Endodermal cell (in vitro differentiated cells): ENCODE results near the gene GSG1L. TPM values are rescaled to one million over a fixed set of nuclear protein-coding genes. Genes with fewer than 3 reads are reported as not detected.
A peak's percentile ranks its signal among the peaks of the same experiment; 100 is the strongest.

Experiments used
- DNase-seq: peaks from one replicate; pipeline ENCODE4 v3.0.0-alpha.2; 2017
- H3K27ac ChIP-seq: 2 replicates; pipeline ENCODE4 v1.5.1; 2013; ENCODE audit warnings: mild to moderate bottlenecking, low read depth, low read length, moderate library complexity
- H3K27me3 ChIP-seq: 2 replicates; pipeline ENCODE4 v1.6.1; 2013; ENCODE audit warnings: mild to moderate bottlenecking, low read length, moderate library complexity; ENCODE audit not compliant: insufficient read depth, control insufficient read depth, poor library complexity, severe bottlenecking
- H3K36me3 ChIP-seq: 2 replicates; pipeline ENCODE4 v1.7.0; 2013; ENCODE audit warnings: mild to moderate bottlenecking, low read length, moderate library complexity; ENCODE audit not compliant: control insufficient read depth, insufficient read depth
- H3K4me1 ChIP-seq: one replicate; pipeline ENCODE4 v1.7.0; 2013; ENCODE audit warnings: low read length; ENCODE audit not compliant: control insufficient read depth, insufficient read depth
- H3K4me3 ChIP-seq: 2 replicates; pipeline ENCODE4 v1.5.1; 2013; ENCODE audit warnings: mild to moderate bottlenecking, low read length, moderate library complexity
- H3K9ac ChIP-seq: 2 replicates; pipeline ENCODE4 v1.6.1; 2013; ENCODE audit warnings: mild to moderate bottlenecking, low read length, moderate library complexity; ENCODE audit not compliant: poor library complexity, severe bottlenecking; ENCODE audit errors: extremely low read depth
- H3K9me3 ChIP-seq: 2 replicates; pipeline ENCODE4 v1.6.1; 2013; ENCODE audit warnings: mild to moderate bottlenecking, low read length, moderate library complexity; ENCODE audit not compliant: control insufficient read depth
- H3K27ac Mint-ChIP-seq: 2 replicates; pipeline ENCODE4 v1.8.0; 2020; ENCODE audit warnings: mixed read lengths
- H3K27me3 Mint-ChIP-seq: 2 replicates; pipeline ENCODE4 v1.8.0; 2021; ENCODE audit warnings: mild to moderate bottlenecking, mixed read lengths; ENCODE audit not compliant: insufficient read depth
- H3K36me3 Mint-ChIP-seq: 2 replicates; pipeline ENCODE4 v1.8.0; 2020; ENCODE audit warnings: low read depth, mixed read lengths
- H3K4me1 Mint-ChIP-seq: 2 replicates; pipeline ENCODE4 v1.8.0; 2020; ENCODE audit warnings: mixed read lengths
- H3K4me3 Mint-ChIP-seq: 2 replicates; pipeline ENCODE4 v1.8.0; 2020; ENCODE audit warnings: mild to moderate bottlenecking, moderate library complexity, mixed read lengths
- H3K9me3 Mint-ChIP-seq: 2 replicates; pipeline ENCODE4 v1.8.0; 2020; ENCODE audit warnings: mild to moderate bottlenecking, mixed read lengths
- WGBS, 2 experiments: methylation state at CpG; one replicate each; pipeline versions ENCODE4 v1.1.5 to v1.1.7; 2013; ENCODE audit warnings: missing lambda C conversion rate in 2 of 2, mixed read lengths in 1 of 2; ENCODE audit not compliant: insufficient coverage in 1 of 2, insufficient read length in 1 of 2; 5-methylcytosine and 5-hydroxymethylcytosine counted together
- total RNA-seq, 2 donors: library from RNA; stranded (reverse); fragmentation: NEBNext Ultra II Directional in 1 of 2; extraction: Animal tissue kit (Norgen Biotek cat#: 25700) in 1 of 2; gene quantifications; 2 replicates in 1 of 2; 3 replicates in 1 of 2; pipeline ENCODE4 v1.2.1, GENCODE V29; 2021
- TF ChIP-seq, protein P1 (sequence below): fragments of 200-600 bp; sonication (generic); conservative IDR thresholded peaks from 2 replicates; pipeline ENCODE4 v1.5.0; 2021; ENCODE audit warnings: antibody characterized with exemption, mild to moderate bottlenecking

Gene GSG1L
- total RNA-seq, 2 donors from 2014 or later: 0.24 TPM; not detected in 1

DNA sequence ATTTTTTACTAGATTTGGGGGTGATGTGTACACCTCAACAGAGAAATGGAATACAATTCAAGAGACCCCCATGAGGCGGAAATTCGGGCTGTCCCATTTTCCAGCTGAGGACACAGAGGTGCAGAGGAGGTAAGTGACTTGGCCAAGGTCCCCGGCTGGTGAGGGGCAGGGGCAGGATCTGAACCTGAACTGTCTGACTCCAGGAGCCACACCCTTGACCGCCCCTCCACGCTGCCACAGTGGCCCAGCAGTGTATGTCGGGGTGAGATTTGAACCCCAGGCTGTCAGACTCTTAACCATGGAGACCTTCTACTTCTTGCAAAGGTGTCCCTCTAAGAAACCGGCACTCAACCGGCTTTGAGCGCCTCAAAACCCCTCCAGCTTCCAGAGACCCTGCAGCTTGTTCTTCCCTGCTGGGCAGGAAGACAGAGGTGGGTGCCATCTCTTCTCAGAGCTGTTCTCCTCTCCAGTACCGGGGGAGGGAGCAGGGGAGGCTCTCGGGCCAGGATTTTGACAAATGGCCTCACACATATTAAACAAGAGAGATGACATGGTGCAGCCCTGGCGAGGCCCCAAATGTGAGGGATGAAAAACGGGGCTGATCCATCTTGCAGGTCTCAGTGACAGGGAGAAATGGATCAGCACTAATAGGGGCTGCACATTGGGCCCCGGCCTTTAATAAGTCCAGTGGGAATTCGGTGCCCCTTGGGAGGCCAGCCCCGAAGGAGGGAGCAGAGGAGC lies 222.3 kb downstream of the GSG1L start:
- Mint-ChIP-seq H3K4me3 (no peak overlapping the region), H3K36me3 (no peaks in the 10 kb centered on the region), H3K27ac (no peak overlapping the region), H3K9me3 (no peaks in the 10 kb centered on the region), H3K27me3 (peaks cover 6% of the 10 kb centered on the region), H3K4me1 (peaks cover 3% of the 10 kb centered on the region)
- H3K4me3 ChIP-seq: no peak overlapping the region
- no peaks in the 10 kb centered on the region for H3K36me3 ChIP-seq
- H3K27me3 ChIP-seq: peaks cover under 1% of the 10 kb centered on the region
- DNase-seq: peak; percentile 36
- no peak overlapping the region for H3K27ac ChIP-seq
- TF ChIP-seq, protein P1, sequence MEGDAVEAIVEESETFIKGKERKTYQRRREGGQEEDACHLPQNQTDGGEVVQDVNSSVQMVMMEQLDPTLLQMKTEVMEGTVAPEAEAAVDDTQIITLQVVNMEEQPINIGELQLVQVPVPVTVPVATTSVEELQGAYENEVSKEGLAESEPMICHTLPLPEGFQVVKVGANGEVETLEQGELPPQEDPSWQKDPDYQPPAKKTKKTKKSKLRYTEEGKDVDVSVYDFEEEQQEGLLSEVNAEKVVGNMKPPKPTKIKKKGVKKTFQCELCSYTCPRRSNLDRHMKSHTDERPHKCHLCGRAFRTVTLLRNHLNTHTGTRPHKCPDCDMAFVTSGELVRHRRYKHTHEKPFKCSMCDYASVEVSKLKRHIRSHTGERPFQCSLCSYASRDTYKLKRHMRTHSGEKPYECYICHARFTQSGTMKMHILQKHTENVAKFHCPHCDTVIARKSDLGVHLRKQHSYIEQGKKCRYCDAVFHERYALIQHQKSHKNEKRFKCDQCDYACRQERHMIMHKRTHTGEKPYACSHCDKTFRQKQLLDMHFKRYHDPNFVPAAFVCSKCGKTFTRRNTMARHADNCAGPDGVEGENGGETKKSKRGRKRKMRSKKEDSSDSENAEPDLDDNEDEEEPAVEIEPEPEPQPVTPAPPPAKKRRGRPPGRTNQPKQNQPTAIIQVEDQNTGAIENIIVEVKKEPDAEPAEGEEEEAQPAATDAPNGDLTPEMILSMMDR: no peak
- H3K9ac ChIP-seq: no peak overlapping the region
- whole genome bisulfite sequencing, 2 experiments: 89 to 94% methylated on average over 11 to 16 of the region's 16 CpGs
- no peaks in the 10 kb centered on the region for H3K9me3 ChIP-seq
- no peaks in the 10 kb centered on the region for H3K4me1 ChIP-seq

DNA sequence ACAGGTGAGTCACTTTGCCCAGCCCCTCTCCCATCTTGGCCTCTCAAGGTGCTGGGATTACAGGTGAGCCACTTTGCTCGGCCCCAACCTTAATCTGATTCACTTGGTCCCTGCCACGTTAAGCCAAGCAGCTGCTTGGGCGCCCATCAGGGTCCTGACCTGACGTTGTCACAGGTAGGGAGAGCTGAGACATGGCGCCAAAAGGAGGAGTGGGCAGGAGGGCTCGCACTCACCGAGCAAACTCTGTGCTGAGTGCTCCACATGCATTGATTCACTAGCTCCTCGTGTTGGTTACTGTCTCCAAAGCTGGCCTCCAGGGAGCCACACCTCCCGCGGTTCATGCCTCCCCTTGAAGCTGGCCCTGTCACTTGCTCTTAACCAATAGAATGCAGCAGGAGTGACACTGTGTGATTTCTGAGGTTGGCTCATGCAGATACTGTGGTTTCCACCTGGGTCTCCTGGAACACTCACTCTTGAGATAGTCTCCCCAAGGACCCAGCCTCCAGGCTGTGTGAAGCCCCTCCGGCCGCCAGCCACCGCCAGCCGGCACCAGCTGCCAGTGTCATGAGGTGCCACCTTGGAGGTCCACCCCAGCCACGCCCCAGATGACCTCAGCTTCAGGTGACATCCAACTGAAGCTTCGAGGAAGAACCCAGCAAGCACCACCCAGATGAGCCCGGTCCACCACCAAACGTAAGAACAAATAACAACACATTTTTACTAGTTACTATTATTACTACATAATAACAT lies 223.0 kb downstream of the GSG1L start:
- TF ChIP-seq, protein P1: no peak
- peak; percentile 31 for DNase-seq
- H3K36me3 Mint-ChIP-seq: no peaks in the 10 kb centered on the region
- H3K4me3 Mint-ChIP-seq: no peak overlapping the region
- no peaks in the 10 kb centered on the region for H3K4me1 ChIP-seq
- no peaks in the 10 kb centered on the region for H3K9me3 ChIP-seq
- H3K36me3 ChIP-seq: no peaks in the 10 kb centered on the region
- no peak overlapping the region for H3K27ac Mint-ChIP-seq
- H3K9me3 Mint-ChIP-seq: no peaks in the 10 kb centered on the region
- peaks cover 8% of the 10 kb centered on the region for H3K27me3 ChIP-seq
- 77 to 81% methylated on average over 9 to 17 of the region's 18 CpGs for WGBS, 2 experiments
- no peak overlapping the region for H3K9ac ChIP-seq
- no peak overlapping the region for H3K27ac ChIP-seq
- no peak overlapping the region for H3K4me3 ChIP-seq
- peaks cover 3% of the 10 kb centered on the region for H3K4me1 Mint-ChIP-seq
- H3K27me3 Mint-ChIP-seq: peaks cover 9% of the 10 kb centered on the region

DNA sequence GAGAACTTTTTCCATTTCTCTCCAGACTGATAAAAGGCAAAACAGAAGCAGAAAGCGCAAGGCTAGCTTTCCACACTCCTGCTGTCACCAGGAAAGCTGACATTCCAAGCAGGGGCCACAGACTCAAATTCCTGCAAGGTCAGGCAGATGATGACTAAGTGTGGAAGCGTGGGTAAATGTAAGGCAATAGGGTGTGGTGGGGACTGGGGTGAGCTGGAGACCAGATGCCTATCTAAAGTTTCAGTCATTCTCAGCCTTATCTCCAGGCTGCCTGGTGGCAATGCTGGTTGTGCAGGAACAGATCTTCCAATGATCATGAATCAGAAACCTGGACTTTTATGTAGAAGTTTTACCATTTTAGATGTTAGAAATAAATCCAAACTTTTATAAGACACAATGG lies 224.1 kb downstream of the GSG1L start:
- WGBS, 2 experiments: 88 to 90% methylated on average over 2 of the region's 2 CpGs
- Histone ChIP-seq H3K27me3 (peaks cover 12% of the 10 kb centered on the region), H3K27ac (no peak overlapping the region), H3K36me3 (no peaks in the 10 kb centered on the region), H3K4me3 (no peak overlapping the region), H3K4me1 (no peaks in the 10 kb centered on the region), H3K9me3 (no peaks in the 10 kb centered on the region), H3K9ac (no peak overlapping the region)
- Mint-ChIP-seq H3K27ac (no peak overlapping the region), H3K27me3 (peaks cover 17% of the 10 kb centered on the region), H3K9me3 (no peaks in the 10 kb centered on the region), H3K4me1 (peaks cover 3% of the 10 kb centered on the region), H3K36me3 (no peaks in the 10 kb centered on the region), H3K4me3 (no peak overlapping the region)
- DNase-seq: peak; percentile 36
- TF ChIP-seq, protein P1: no peak
